H1 (cell line): ENCODE data around the gene THUMPD3. TPM values are rescaled to one million over a fixed set of nuclear protein-coding genes. Genes with fewer than 3 reads are reported as not detected.

Source experiments
- CTCF ChIA-PET: fragments of 300-600 bp; sonication (Branson Sonifier 250); formaldehyde crosslinking; loops from one replicate; lab custom pipeline; 2021; ENCODE audit not compliant: partially characterized antibody; lab: Charles Lee
- POLR2A ChIA-PET: fragments of 300-600 bp; sonication (Branson Sonifier 250); formaldehyde crosslinking; loops from one replicate; lab custom pipeline; 2021; ENCODE audit warnings: inconsistent platforms; ENCODE audit not compliant: partially characterized antibody; lab: Charles Lee
- DNase-seq, 2 experiments: peaks; one replicate each; pipeline versions ENCODE4 v3.0.0 to v3.0.0-alpha.2; 2010 to 2022; ENCODE audit warnings: low spot score in 2 of 2, low read depth in 1 of 2, mixed read lengths in 1 of 2
- FAIRE-seq: peaks from 2 replicates; lab custom pipeline; 2011; peaks lifted over from hg19 to GRCh38; lab: Jason Lieb, UNC
- H2AFZ ChIP-seq: 2 replicates; pipeline ENCODE4 v1.8.1; 2012; ENCODE audit warnings: low read length, inconsistent platforms
- H2AK5ac ChIP-seq: 2 replicates; pipeline ENCODE4 v1.6.1; 2013; ENCODE audit warnings: low read depth, low read length
- H2BK120ac ChIP-seq: replicated peaks from 2 replicates; pipeline ENCODE3; 2013; ENCODE audit warnings: low read depth, low read length, inconsistent platforms
- H2BK12ac ChIP-seq: 2 replicates; pipeline ENCODE4 v1.6.1; 2013; ENCODE audit warnings: low read depth, low read length
- H2BK15ac ChIP-seq: 2 replicates; pipeline ENCODE4 v1.6.1; 2013; ENCODE audit warnings: low read length
- H2BK20ac ChIP-seq: 2 replicates; pipeline ENCODE4 v1.6.1; 2013; ENCODE audit warnings: low read length
- H2BK5ac ChIP-seq: 2 replicates; pipeline ENCODE4 v1.6.1; 2013; ENCODE audit warnings: low read depth, low read length
- H3K14ac ChIP-seq: 2 replicates; pipeline ENCODE4 v1.6.1; 2013; ENCODE audit warnings: inconsistent platforms; ENCODE audit not compliant: insufficient read length
- H3K18ac ChIP-seq: 2 replicates; pipeline ENCODE4 v1.6.1; 2013; ENCODE audit warnings: low read length; ENCODE audit errors: extremely low read depth
- H3K23ac ChIP-seq: 2 replicates; pipeline ENCODE4 v1.6.1; 2013; ENCODE audit warnings: inconsistent platforms; ENCODE audit not compliant: insufficient read length
- H3K23me2 ChIP-seq: 2 replicates; pipeline ENCODE4 v1.6.1; 2013; ENCODE audit warnings: low read depth, low read length
- H3K27ac ChIP-seq: 2 replicates; pipeline ENCODE4 v1.6.1; 2011; ENCODE audit warnings: low read depth, low read length, inconsistent platforms
- H3K27me3 ChIP-seq, 4 experiments: replicated peaks in 1 of 4; 1 replicate in 1 of 4; 2 replicates in 3 of 4; pipeline versions ENCODE4 v1.6.1 to v1.8.1; 2011 to 2013; ENCODE audit warnings: low read length in 3 of 4, mild to moderate bottlenecking in 3 of 4, inconsistent platforms in 2 of 4, mixed read lengths in 2 of 4, moderate library complexity in 1 of 4; ENCODE audit not compliant: control insufficient read depth in 3 of 4, insufficient read depth in 3 of 4; ENCODE audit errors: extremely low read depth in 1 of 4
- H3K36me3 ChIP-seq, 4 experiments: 2 replicates each; pipeline versions ENCODE4 v1.6.1 to v1.8.1; 2011 to 2013; ENCODE audit warnings: mild to moderate bottlenecking in 4 of 4, low read length in 3 of 4, moderate library complexity in 2 of 4, control low read depth in 1 of 4, inconsistent platforms in 1 of 4; ENCODE audit not compliant: insufficient read depth in 4 of 4, control insufficient read depth in 2 of 4
- H3K4ac ChIP-seq: replicated peaks from 2 replicates; pipeline ENCODE3; 2013; ENCODE audit warnings: low read length, low read depth, mixed read lengths, inconsistent platforms; ENCODE audit not compliant: insufficient read length
- H3K4me1 ChIP-seq, 4 experiments: replicated peaks in 1 of 4; 1 replicate in 1 of 4; 2 replicates in 3 of 4; pipeline versions ENCODE4 v1.6.1 to v1.8.1; 2011 to 2013; ENCODE audit warnings: low read length in 3 of 4, inconsistent platforms in 2 of 4, mixed read lengths in 1 of 4; ENCODE audit not compliant: insufficient read depth in 4 of 4, control insufficient read depth in 3 of 4
- H3K4me2 ChIP-seq, 2 experiments: 2 replicates each; pipeline versions ENCODE4 v1.6.1 to v1.8.1; 2011 to 2013; ENCODE audit warnings: low read depth in 2 of 2, low read length in 2 of 2, control low read depth in 1 of 2, inconsistent platforms in 1 of 2, mild to moderate bottlenecking in 1 of 2; ENCODE audit not compliant: insufficient read depth in 1 of 2
- H3K4me3 ChIP-seq, 4 experiments: fragments of 200-600, 300-600 bp in 1 of 4; sonication (generic), shearing (Covaris generic), sonication (Bioruptor Twin) in 1 of 4; 2 replicates each; pipeline versions ENCODE4 v1.5.1 to v1.8.1; 2011 to 2016; ENCODE audit warnings: low read length in 4 of 4, low read depth in 3 of 4, control low read depth in 2 of 4, inconsistent platforms in 2 of 4, mild to moderate bottlenecking in 2 of 4, mixed read lengths in 1 of 4, moderate library complexity in 1 of 4; ENCODE audit not compliant: insufficient read depth in 2 of 4; ENCODE audit errors: extremely low read depth in 1 of 4
- H3K56ac ChIP-seq: replicated peaks from 2 replicates; pipeline ENCODE3; 2013; ENCODE audit warnings: low read depth, mild to moderate bottlenecking, mixed read lengths, low read length, inconsistent platforms; ENCODE audit not compliant: insufficient read length
- H3K79me1 ChIP-seq: 2 replicates; pipeline ENCODE4 v1.6.1; 2013; ENCODE audit warnings: low read depth, low read length, control low read depth
- H3K79me2 ChIP-seq, 2 experiments: 2 replicates each; pipeline versions ENCODE4 v1.6.1 to v1.8.1; 2012 to 2013; ENCODE audit warnings: low read length in 2 of 2, mild to moderate bottlenecking in 2 of 2, inconsistent platforms in 1 of 2; ENCODE audit not compliant: insufficient read depth in 2 of 2, control insufficient read depth in 1 of 2
- H3K9ac ChIP-seq, 4 experiments: replicated peaks in 1 of 4; 1 replicate in 1 of 4; 2 replicates in 3 of 4; pipeline versions ENCODE4 v1.6.1 to v1.8.1; 2011 to 2013; ENCODE audit warnings: low read depth in 3 of 4, low read length in 3 of 4, control low read depth in 2 of 4, mild to moderate bottlenecking in 2 of 4, moderate library complexity in 2 of 4, inconsistent platforms in 1 of 4; ENCODE audit errors: extremely low read depth in 1 of 4
- H3K9me3 ChIP-seq, 2 experiments: 2 replicates each; pipeline versions ENCODE4 v1.6.1 to v1.8.1; 2012 to 2013; ENCODE audit warnings: mild to moderate bottlenecking in 2 of 2, moderate library complexity in 2 of 2, control low read depth in 1 of 2, inconsistent platforms in 1 of 2, low read depth in 1 of 2, low read length in 1 of 2, mixed read lengths in 1 of 2; ENCODE audit not compliant: insufficient read depth in 2 of 2
- H4K20me1 ChIP-seq, 2 experiments: replicated peaks in 1 of 2; 2 replicates each; pipeline versions ENCODE3 to v1.8.1; 2011 to 2013; ENCODE audit warnings: inconsistent platforms in 2 of 2, low read length in 2 of 2, mild to moderate bottlenecking in 1 of 2; ENCODE audit not compliant: insufficient read depth in 2 of 2, control insufficient read depth in 1 of 2
- H4K5ac ChIP-seq: 2 replicates; pipeline ENCODE4 v1.6.1; 2013; ENCODE audit warnings: low read length, low read depth, mixed read lengths, inconsistent platforms; ENCODE audit not compliant: insufficient read length
- H4K8ac ChIP-seq: 2 replicates; pipeline ENCODE4 v1.8.0; 2013; ENCODE audit warnings: mild to moderate bottlenecking, moderate library complexity, low read length, inconsistent platforms; ENCODE audit not compliant: insufficient read depth; ENCODE audit errors: extremely low read depth
- H4K91ac ChIP-seq: replicated peaks from 2 replicates; pipeline ENCODE3; 2013; ENCODE audit warnings: low read length, mixed read lengths, inconsistent platforms; ENCODE audit not compliant: insufficient read length
- BRCA1 ChIP-seq: IDR thresholded peaks from 2 replicates; pipeline ENCODE4 v1.6.1; 2012; ENCODE audit warnings: low read depth, low read length, improper control_type of control experiment
- CBX5 ChIP-seq: fragments of 300-800, 300-1000 bp; sonication (generic); IDR thresholded peaks from 2 replicates; pipeline ENCODE4 v1.7.1; 2016; ENCODE audit warnings: antibody characterized with exemption, low read length, low read depth
- CHD1 ChIP-seq: IDR thresholded peaks from 2 replicates; pipeline ENCODE4 v1.6.1; 2012; ENCODE audit warnings: low read depth, low read length, improper control_type of control experiment
- POLR2A ChIP-seq, 2 experiments: IDR thresholded peaks; 1 replicate in 1 of 2; 2 replicates in 1 of 2; pipeline ENCODE4 v1.6.1; 2011; ENCODE audit warnings: low read depth in 2 of 2, low read length in 2 of 2, mild to moderate bottlenecking in 2 of 2; ENCODE audit errors: control extremely low read depth in 1 of 2
- POLR2AphosphoS5 ChIP-seq: IDR thresholded peaks from 2 replicates; pipeline ENCODE4 v1.6.1; 2011; ENCODE audit warnings: low read depth, low read length
- RAD21 ChIP-seq, 2 experiments: IDR thresholded peaks in 1 of 2; conservative IDR thresholded peaks in 1 of 2; 2 replicates each; pipeline ENCODE4 v1.6.1; 2011; ENCODE audit warnings: low read depth in 2 of 2, low read length in 2 of 2, improper control_type of control experiment in 1 of 2, inconsistent platforms in 1 of 2, mild to moderate bottlenecking in 1 of 2, moderate library complexity in 1 of 2
- RFX5 ChIP-seq: IDR thresholded peaks from 2 replicates; pipeline ENCODE4 v1.6.1; 2011; ENCODE audit warnings: low read depth, low read length, improper control_type of control experiment, borderline replicate concordance
- SIN3A ChIP-seq, 2 experiments: IDR thresholded peaks in 1 of 2; conservative IDR thresholded peaks in 1 of 2; 2 replicates each; pipeline ENCODE4 v1.6.1; 2011 to 2012; ENCODE audit warnings: low read length in 2 of 2, improper control_type of control experiment in 1 of 2, low read depth in 1 of 2, mild to moderate bottlenecking in 1 of 2
- SIX5 ChIP-seq: IDR thresholded peaks from 2 replicates; pipeline ENCODE4 v1.6.1; 2011; ENCODE audit warnings: mild to moderate bottlenecking, low read depth, low read length
- SP4 ChIP-seq: IDR thresholded peaks from 2 replicates; pipeline ENCODE4 v1.6.1; 2012; ENCODE audit warnings: low read length, inconsistent platforms
- polyA plus RNA-seq, 7 experiments: library from polyadenylated mRNA; depleted of rRNA in 3 of 7; stranded (reverse) in 5 of 7; unstranded in 2 of 7; fragments of >200 nt in 5 of 7; fragments of 200-250 nt in 2 of 7; gene quantifications; 1 replicate in 5 of 7; 2 replicates in 1 of 7; 4 replicates in 1 of 7; pipeline versions ENCODE4 v1.2.1 to v1.2.3, GENCODE V29; 2011 to 2013; ENCODE audit warnings: missing spikeins in 2 of 7, mixed read lengths in 2 of 7
- total RNA-seq: library from RNA; stranded (reverse); fragmentation: NEBNext Ultra II Directional; extraction: Animal tissue kit (Norgen Biotek cat#: 25700); gene quantifications from 2 replicates; pipeline ENCODE4 v1.2.1, GENCODE V29; 2021

THUMPD3 gene
- total and polyA plus RNA-seq, 2 of the 8 experiments (the other 6 are each of a cell fraction or from before 2014, with no cell fraction given) = 26.7 to 68.9 TPM

DNA sequence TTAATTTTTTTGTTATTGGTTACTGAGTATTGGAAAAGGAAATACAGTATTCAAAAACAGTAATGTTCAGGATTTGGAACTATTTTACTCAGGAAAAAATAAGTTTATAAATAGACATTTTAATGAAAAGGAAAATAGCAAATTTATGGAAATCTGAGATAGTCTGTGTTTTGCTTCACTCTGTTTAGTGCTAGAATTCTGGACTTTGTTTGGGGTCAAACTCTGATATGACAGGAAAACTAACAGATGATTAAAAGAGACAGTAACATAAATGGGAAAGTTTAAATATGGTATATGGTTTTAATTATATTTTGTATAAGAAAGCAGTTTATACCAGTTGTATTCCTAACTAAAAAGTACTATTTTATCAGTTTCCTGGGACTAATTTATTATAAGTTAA, 52.0 kb downstream of the THUMPD3 start:
- Histone ChIP-seq H3K18ac (no peak overlapping the region), H3K4me3 (no peak overlapping the region), H3K23me2 (no peaks in the 10 kb centered on the region), H2BK5ac (no peak overlapping the region), H4K8ac (no peak overlapping the region), H3K79me2 (peaks cover 44 to 99% of the 10 kb centered on the region in 2 experiments), H2BK12ac (no peak overlapping the region), H3K4me2 (no peak overlapping the region), H3K14ac (no peak overlapping the region), H3K9ac (no peak overlapping the region), H3K36me3 (peaks cover 0 to 14% (median 0%) of the 10 kb centered on the region in 4 experiments; a peak in 2 of 8 replicates), H3K4me1 (peaks cover 0 to 8% (median 0%) of the 10 kb centered on the region in 4 experiments; a peak in 1 of 7 replicates), H3K56ac (no peak overlapping the region), H4K5ac (no peak overlapping the region), H2BK20ac (no peak overlapping the region), H3K4ac (no peak overlapping the region), H4K91ac (no peak overlapping the region), H3K23ac (no peak overlapping the region), H3K79me1 (no peaks in the 10 kb centered on the region), H4K20me1 (peaks cover 22 to 30% of the 10 kb centered on the region in 2 experiments), H2AK5ac (no peak overlapping the region), H2BK120ac (no peak overlapping the region), H3K9me3 (no peaks in the 10 kb centered on the region), H2BK15ac (no peak overlapping the region), H2AFZ (no peak overlapping the region), H3K27me3 (no peaks in the 10 kb centered on the region), H3K27ac (no peak overlapping the region)
- ChIA-PET POLR2A (interaction anchor here (9.1 to 13.9 kb wide), 2 partner anchors 11 to 19 kb away, joined by 80 to 300 read pairs; partner anchors contain the start of gene SETD5), CTCF (interaction anchor here (2.0 kb wide), 1 partner anchor 12 kb away, joined by 4 read pairs; no protein-coding TSS in a partner anchor)
- TF ChIP-seq RAD21 (IDR thresholded peaks at IDR 0.05 in 1 of 2, conservative IDR thresholded peaks at IDR 0.05 in 1 of 2; ENCODE audit: low read depth in 2 of 2, low read length in 2 of 2) = no peak
- TF ChIP-seq POLR2AphosphoS5 = no peak
- TF ChIP-seq RFX5 = no peak
- TF ChIP-seq SIN3A (conservative IDR thresholded peaks at IDR 0.05 in 1 of 2, IDR thresholded peaks at IDR 0.05 in 1 of 2; ENCODE audit: low read depth in 1 of 2, low read length in 2 of 2) = no peak
- TF ChIP-seq SIX5 = no peak
- no peak for TF ChIP-seq CBX5
- no peak for TF ChIP-seq CHD1
- TF ChIP-seq POLR2A (IDR thresholded peaks at IDR 0.05; ENCODE audit: control extremely low read depth in 1 of 2, low read depth in 2 of 2, low read length in 2 of 2) = no peak
- TF ChIP-seq BRCA1 = no peak
- no peak for TF ChIP-seq SP4
- DNase-seq = no peak
- FAIRE-seq = no peak
